HG03045 (cell line): ENCODE measurements around the gene CDC42EP1.
"Not testable (repeated sequence)": the region's sequence is repeated elsewhere in the genome, so short reads cannot be mapped to it uniquely, and the experiment has no call there.

ENCODE experiments used
- ATAC-seq: cut with Tn5 transposase; IDR thresholded peaks from one replicate; pipeline ENCODE4 v1.9.1; 2021; ENCODE audit warnings: mild to moderate bottlenecking, moderate library complexity; ENCODE audit not compliant: unreplicated experiment

The CDC42EP1 gene

DNA sequence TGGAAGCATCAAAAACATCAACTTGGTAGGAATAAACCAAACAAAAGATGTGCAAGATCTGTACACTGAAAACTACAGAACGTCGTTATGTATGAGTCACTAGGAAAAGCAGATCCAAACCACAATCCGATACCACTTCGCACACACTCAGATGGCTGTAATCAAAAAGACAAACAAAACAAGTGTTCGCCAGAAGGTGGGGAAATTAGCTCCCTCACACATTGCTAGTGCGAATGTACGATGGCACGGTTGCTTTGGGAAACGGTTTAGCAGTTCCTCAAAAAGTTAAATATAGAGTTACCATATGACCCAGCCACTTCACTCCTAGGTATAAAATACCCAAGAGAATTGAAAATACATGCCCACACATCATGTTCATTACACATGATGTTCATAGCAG lies 26.3 kb upstream of the CDC42EP1 start:
- no peak for ATAC-seq

DNA sequence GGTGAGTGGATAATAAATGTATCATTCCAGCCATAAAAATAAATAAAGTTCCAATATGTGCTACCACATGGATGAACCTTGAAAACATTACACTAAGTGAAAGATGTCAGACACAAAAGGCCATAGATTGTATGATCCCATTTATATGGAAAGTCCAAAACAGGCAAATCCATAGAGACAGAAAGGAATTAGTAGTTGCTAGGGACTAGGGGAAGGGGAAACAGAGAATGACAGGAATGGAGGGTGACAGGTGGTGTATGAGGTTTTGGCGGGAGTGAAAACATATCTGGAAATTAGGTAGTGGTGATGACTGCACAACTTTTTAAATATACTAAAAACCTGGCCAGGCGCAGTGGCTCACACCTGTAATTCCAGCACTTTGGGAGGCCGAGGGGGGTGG lies 25.8 kb upstream of the CDC42EP1 start:
- no peak for ATAC-seq

DNA sequence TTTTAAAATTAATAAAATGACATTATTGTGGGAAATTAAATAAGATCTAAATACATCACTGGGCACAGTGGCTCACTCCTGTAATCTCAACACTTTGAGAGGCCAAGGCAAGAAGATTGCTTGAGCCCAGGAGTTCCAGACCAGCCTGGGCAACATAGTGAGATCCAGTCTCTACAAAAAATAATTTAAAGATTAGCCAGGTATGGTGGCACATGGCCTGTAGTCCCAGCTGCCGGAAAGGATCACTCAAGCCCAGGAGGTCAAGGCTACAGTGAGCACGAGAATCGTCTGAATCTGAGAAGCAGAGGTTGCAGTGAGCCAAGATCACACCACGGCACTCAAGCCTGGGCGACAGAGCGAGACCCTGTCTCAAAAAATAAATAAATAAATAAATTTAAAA lies 25.1 kb upstream of the CDC42EP1 start:
- ATAC-seq, result no peak

DNA sequence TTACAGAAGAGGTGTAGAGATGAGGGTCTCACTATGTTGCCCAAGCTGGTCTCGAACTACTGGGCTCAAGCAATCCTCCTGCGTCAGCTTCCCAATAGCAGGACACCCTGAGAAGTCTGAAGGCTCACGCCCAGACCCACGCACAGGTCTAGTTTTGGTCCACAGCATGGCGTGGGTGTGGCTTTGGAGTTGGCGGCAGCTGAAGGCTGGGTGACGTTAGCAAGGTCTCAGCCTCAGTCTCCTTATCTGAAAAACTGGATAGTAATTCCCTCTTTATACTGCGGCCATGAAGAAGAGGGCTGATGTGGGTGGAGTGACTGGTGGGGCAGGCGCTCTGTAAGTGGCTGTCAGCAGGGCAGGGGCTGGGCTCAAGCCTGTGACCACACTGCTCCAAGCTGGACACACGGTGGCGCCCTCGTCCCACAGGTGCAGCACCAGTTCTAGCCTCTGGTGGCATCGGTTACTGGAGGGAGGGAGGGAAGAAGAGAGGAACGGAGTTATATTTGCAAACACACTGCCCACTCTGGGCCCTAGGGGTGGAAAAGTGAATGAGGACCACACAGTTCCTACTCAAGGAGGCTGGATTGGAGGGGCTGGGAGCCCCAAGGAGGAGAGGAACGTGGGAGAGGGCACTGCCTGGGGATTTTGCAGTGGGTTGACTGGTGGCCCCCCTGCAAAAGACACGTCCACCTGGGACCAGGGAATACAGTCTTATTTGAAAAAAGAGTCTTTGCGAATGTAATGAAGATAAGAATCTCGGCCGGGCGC lies 21.5 kb upstream of the CDC42EP1 start:
- ATAC-seq, result no peak

DNA sequence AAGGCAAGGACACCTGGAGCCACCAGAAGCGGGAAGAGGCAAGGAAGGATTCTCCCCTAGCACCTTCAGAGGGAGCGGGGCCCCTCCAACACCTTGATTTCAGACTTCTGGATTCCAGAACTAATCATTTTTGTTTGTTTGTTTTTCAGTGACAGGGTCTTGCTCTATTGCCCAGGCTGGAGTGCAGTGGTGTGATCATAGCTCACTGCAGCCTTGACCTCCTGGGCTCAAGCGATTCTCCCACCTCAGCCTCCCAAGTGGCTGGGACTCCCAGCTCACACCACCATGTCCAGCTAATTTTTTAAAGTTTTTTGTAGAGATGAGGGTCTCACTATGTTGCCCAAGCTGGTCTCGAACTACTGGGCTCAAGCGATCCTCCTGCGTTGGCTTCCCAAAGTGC lies 20.5 kb upstream of the CDC42EP1 start:
- ATAC-seq, result not testable (repeated sequence)

DNA sequence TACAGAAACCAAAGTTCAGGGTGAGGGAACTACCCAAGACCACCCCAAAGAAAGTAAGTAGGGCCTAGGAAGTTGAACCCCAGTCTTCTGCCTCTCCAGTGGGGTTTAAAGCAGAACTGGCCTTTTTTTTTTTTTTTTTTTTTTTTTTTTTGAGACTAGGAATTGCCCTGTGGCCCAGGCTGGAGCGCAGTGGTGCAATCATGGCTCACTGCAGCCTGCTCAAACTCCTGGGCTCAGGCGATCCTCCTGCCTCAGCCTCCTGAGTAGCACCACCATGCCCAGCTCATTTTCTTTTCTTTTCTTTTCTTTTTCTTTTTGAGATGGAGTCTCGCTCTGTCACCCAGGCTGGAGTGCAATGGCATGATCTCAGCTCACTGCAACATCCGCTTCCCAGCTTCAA lies 17.9 kb upstream of the CDC42EP1 start:
- ATAC-seq, result not testable (repeated sequence)

DNA sequence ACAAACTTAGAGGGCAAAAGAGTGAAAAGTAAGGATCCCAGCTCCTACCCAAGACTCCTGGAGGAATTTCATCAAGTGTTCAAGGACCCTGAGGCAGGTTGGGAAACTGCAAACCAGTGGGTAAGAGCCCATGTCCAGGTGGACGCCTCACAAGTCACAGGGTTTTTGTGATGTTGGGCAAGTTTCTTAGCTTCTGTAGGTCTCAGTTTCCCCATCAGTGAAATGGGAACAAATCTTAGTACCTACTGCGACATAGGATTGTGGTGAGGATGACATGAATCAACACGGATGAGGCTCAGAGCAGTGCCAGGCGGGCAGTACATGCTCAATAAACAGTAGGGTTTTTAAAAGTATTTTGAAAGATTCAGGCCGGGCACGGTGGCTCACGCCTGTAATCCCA lies 17.3 kb upstream of the CDC42EP1 start:
- ATAC-seq, result no peak

DNA sequence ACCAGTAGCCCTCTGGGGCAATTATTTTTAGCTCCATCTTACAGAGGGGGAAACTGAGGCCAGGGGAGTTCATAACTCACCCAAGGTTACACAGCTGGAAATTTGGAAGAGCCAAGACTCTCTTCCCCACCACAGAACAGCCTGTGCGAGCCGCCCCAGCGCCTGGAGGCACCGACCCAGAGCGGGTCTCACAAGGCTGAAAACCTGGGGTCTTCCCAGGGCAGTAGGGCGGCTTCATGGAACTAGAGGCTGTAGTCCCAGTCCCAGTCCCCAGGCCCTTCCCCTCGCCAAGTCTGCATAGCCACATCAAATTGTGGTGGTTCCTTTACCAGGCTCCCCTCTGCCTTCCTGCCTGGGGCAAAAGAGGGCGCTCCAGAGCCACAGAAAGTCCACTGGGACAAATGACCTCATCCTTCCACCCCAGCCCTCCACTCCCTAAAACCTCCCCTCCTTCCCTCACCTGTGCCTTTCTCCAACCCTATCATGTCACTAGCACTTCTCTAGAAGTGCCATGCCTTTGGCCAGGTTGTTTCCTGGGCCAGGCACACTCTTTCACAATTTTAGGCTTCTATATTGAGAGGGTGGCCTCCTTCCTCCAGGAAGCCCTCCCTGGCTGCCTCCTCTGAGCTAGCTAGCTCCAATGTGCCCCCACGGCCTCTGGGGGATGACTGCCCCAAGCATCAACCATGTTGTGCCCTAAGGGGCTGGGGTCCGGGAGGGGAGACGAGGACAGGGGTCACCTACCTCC lies 15.2 kb upstream of the CDC42EP1 start:
- no peak for ATAC-seq

DNA sequence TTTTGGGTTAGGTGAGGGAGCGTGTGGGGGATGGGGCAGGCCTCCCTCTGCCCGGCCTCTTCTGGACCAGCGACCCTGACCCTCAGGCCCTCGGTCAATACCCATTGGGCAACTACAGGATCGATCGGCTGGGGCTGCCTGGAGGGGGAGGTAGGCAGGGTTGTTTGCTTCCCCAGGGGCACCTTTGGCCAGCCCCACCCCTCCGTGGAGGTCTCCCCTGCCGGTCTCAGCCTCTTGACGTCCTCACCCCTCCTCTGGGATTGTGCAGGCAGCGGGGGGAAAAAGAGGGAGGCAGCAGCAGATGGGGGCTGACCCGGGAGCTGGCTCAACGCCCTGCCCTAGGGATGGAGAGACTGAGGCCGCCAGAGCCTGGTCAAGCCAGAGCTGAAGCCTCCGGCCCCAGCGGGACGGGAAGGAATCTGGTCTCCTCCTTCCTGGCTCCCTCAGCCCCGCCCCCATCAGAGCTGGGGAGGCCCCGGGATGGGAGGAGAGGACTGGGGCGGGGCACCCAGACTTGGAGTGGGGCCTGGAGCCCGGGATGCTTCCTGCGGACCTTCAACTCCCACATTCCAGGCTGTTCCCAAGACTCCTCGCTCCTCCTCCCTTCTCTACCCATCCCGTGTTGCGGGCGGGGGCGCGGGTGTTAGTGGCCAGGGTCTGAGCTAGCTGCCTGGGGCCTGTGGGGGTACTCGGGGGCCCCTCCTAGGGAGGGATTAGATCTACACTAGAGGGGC lies 14.4 kb upstream of the CDC42EP1 start:
- no peak for ATAC-seq

DNA sequence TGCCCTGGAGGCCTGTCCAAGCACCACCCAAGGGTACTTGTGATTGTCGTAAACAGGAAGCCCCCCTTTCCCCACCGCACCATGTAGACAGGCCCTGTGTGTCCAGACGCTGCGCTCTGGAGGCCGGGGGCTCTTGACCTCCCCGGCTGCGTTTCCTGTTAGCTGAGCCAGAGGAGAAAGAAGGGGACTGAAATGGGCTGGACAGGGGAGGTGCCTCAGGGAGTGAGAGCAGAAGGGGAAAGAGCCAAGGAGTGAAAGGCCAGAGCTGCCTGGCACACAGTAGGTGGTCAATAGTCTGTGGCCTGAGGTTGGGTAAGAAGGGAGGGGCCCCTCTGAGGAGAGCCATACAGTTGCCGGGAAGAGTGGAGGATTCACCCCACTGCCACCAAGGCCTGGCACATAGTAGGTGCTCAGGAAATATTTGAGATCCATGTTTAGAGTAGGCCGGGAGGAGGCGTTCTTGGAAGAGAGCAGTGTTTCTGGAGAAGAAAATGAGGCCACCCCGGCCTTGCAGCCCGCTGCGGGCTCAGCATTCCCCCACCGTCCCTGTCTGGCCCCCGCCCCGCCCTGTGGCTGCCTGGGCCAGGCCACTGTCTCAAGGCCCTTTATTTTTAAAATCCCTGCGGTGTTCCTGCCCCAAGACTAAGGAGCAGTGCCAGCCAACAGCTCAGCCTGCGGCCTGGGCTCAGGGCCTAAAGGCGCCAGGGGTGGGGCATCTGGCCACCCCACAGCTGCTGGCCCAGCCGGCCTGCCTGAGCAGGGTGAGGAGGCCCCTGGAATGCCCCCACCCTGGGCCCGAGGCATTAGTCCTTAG lies 13.6 kb upstream of the CDC42EP1 start:
- ATAC-seq, result no peak

DNA sequence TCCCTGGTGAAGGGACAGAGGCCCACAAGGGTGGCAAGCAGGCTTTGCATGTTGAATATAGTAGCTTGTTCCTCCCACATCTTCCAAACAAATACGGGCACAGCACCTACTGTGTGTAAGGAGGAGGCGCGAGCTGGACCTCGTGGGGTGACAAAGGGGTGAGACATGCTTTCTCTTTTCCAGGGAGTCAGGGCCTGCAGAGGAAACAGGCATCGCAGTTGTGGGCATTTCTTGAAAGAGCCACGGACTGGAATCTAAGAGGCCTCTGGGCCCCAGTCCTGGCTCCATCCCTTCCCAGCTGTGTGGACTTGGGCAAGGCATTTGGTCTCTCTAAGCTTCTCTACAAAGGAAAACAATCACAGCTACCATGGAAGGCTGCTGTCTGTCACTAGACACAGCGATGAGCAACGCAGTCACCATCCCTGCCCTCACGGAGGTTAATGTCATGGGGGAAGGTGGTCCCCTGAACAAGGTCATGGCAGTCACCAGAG lies 13.0 kb upstream of the CDC42EP1 start:
- ATAC-seq, result no peak

DNA sequence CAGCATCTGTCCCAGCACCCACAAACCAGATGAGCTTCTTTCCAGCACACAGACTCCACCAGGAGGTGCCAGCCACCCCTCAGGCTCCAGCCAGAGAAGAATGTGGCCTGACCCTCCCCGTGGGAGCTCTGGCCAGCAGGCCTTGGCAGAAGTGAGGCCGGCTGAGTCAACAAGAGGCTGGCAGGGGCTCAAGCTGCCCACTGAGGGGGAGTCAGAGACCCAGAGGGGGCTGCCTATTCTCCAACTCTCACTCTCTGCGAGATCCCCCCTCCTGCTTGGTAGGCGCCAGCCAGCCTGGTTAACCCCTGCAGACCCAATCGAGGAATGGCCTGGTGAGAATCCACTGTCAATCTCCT lies 10.6 kb upstream of the CDC42EP1 start:
- no peak for ATAC-seq

DNA sequence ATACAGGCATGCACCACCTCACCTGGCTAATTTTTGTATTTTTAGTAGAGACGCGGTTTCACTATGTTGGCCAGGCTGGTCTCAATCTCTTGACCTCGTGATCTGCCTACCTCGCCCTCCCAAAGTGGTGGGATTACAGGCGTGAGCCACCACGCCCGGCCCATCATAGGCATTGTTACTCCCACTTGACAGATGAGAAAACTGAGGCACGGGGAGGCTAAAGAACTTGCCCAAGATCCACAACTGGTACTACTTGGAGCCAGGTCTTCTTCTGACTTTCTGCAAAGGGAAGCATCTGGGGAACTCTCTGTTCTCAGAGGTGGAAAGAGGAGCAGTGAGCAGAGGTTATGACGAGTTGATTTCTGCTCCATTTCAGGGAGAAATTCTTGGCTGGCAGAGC lies 9.4 kb upstream of the CDC42EP1 start:
- ATAC-seq, result not testable (repeated sequence)

DNA sequence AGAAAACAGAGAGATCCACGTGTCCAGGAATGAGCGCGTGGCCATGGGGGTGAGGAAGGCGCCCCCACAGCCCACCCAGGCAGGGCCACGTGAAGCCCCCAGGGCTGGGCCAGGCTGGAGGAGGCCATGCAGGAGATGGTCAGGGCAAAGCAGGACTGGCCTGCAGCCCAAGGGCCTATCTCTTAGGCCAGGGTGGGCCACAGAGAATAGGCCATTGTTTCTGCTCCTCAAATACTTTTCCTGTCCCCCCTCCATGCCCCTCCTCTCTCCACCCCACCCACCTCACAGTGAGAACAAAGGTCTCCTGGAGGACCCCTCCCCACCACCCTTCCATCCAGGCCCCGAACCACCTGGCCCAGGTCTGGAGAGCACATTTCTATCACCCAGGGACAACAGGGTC lies 8.3 kb upstream of the CDC42EP1 start:
- ATAC-seq, result no peak

DNA sequence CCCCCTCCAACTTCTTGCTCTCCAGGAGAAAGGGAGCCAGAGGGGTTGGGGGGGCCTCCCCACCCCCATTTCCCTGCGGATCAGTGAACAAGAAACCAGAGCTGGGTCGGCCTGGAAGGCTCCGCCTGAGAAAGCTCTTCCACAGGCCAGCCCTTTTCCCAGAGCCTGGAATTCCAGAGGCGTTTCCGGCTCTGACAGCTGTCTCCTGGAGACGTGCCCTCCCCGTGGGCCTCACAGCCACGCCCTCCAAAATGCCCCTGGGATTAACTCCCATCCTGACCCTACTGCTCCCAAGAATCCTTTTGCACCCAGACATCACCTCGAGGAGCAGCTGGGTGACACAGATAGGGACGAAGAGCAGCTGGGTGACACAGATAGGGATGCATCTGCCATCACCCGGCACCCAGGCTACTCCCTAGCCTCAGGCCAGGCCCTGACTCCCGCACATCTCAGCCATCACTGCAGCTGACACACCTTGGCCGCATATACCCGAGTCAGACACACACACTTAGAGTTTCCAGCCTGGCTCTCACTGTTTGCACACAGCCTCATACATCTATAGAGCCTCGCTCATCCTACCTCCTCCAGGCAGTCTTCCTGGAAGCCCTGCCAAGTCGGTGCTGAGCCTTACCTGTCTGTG lies 7.6 kb upstream of the CDC42EP1 start:
- ATAC-seq, result no peak

DNA sequence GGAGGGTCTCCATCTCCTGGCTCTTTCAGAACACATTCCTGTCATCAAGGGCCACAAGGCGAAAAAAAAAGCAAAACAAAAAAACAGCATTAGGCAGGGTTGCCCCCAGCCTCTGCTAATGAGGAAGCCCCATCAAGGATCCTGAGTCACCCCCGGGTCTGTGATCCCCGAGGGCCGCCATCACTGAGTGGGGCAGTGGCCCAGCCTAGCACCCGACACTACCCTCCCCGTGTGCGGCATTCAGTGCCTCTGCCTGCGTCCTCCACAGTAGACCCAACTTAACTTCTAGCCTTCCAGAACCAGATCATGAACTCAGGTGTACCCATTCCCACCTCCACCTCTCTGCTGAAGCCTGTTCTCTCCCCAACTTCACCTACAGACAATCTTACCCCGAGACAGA lies 6.6 kb upstream of the CDC42EP1 start:
- ATAC-seq, result no peak

DNA sequence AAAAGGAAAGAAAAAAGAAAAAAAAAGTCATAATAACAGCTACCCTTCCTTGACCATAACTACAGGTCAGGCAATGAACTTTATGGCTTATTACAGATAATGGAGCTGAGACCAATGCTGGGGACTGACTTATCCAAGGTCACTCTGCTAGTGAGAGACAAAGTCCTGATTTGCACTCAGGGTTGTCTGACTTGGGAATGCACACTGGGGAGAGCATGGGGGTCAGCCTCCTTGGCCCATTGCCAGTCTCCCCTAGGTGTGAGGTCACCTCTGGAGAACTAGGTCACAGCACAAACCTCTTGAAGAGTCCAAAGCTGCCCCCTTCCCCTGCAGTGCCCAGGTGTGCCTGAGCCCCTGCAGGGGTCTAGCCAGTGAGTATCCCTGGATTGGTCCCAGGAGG lies 5.3 kb upstream of the CDC42EP1 start:
- no peak for ATAC-seq

DNA sequence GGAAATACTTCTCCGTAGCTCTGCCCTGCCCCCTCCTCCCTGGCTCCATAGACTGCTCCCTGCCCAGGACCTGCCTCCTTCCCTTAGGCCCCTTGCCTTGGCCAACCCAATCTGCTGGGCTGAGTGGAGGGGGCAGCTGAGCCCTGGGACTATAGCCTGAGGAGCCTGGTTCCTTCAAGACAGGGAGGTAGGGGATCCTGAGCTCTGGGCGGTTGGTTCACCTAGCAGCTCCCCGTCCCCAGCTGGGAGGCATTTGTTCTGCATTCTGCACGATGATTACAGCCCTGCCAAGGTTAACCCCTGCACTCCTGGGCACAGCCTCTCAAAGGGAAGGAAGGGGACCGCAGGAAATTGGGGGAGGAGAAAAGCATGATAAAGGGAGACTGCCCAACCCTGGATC lies 3.6 kb upstream of the CDC42EP1 start:
- ATAC-seq, result no peak

DNA sequence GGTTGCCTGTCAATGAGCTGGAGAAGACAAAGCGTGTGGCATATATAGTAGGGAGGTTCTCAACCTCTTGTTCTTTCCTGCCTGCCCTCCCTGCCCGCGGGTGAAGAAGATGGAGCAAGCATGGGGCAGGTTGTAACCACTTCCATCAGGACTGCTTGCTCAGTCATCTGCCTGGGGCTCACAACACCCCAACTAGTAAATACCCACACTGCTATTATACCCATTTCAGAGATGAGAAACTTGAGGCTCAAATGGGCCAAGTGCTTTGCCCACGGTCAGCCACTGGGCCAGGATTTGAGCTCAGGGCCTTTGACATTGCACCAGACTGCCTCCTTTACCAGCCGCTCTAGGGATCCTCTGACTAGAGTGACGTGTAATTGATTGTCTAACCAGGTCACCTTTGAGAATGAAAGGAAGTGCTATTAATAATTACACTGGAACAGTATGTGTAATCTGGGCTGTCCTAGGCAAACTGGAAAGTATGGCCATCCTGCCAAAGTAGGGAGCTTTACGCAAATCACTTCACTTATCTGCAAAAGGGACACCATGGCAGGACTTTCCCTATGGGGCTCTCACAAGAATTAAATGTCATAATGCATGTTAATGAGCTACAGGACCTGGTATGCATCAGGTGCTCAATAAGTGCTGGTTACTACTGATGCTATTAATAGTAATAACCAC lies 2.8 kb upstream of the CDC42EP1 start:
- ATAC-seq, result no peak

DNA sequence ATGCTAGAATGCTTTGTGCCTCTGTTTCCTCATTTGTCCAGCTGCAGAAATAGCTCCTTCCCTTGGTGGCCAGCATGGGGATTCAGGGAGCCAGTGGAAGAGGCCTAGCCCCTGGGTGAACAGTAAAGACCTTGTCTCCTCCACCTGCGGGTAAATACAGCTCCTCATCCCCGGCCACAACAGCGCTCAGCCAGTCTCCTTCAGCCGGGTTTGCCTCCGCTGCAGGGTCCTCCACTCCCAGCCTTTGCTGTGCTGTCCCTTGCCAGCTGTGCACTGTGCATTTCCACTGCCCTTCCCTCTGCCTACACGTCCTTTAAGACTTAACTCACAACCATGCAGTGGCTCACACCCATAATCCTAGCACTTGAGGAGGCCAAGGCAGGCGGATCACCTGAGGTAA lies 1.5 kb upstream of the CDC42EP1 start:
- ATAC-seq, result no peak
